ENCODE data around the gene RYR1. TPM values are rescaled to one million over a fixed set of nuclear protein-coding genes. Genes with fewer than 3 reads are reported as not detected.

RYR1 gene
- under 0.01 TPM in 1 of 2 replicates, not detected in the other for total RNA-seq

GRCh38 chr19:38433268-38433733 is at the start of gene RYR1:
Gene RYR1, plus strand, starts transcription at chr19:38433691. Its CDS starts 139 bp downstream, at chr19:38433830.

GRCh38 chr19:38387550-38388348 is 45.7 kb upstream of the RYR1 start, which contains the start of gene GGN:
Gene GGN, minus strand, starts transcription at chr19:38388034. Its CDS starts 773 bp downstream, at chr19:38387261.

GRCh38 chr19:38388349-38389100 is 45.0 kb upstream of the RYR1 start, which contains the start of gene SPRED3:
Gene SPRED3, plus strand, starts transcription at chr19:38388697. Its CDS starts 1,606 bp downstream, at chr19:38390303.

GRCh38 chr19:38402967-38403674 is 30.4 kb upstream of the RYR1 start, which contains the start of gene FAM98C:
Gene FAM98C, plus strand, starts transcription at chr19:38403093. Its CDS starts 61 bp downstream, at chr19:38403154.

GRCh38 chr19:38425810-38426466 is 7.6 kb upstream of the RYR1 start, which contains the start of gene RASGRP4:
Gene RASGRP4, minus strand, starts transcription at chr19:38426219. Its CDS starts 128 bp downstream, at chr19:38426091.

GRCh38 chr19:38617764-38618589 is 184.5 kb downstream of the RYR1 start, which contains the start of gene MAP4K1:
Gene MAP4K1, minus strand, starts transcription at chr19:38617953. Its CDS starts 58 bp downstream, at chr19:38617895.

GRCh38 chr19:38618590-38619360 is 185.3 kb downstream of the RYR1 start, which contains the start of gene EIF3K:
Gene EIF3K, plus strand, starts transcription at chr19:38619188. Its CDS starts 81 bp downstream, at chr19:38619269.

Other genes starting within 250 kb of the RYR1 start
- 0.48 and 1.6 TPM in 2 replicates for gene DPF1, start 209.5 kb upstream of the RYR1 start, total RNA-seq
- 0.38 TPM in 1 of 2 replicates, not detected in the other for gene PPP1R14A, start 177.3 kb upstream of the RYR1 start, total RNA-seq
- 3.3 and 7.2 TPM in 2 replicates for gene SPINT2, start 169.1 kb upstream of the RYR1 start, total RNA-seq
- gene C19orf33, start 129.4 kb upstream of the RYR1 start, total RNA-seq = 3.3 TPM in 1 of 2 replicates, not detected in the other
- 70.9 and 91.8 TPM in 2 replicates for gene YIF1B, start 117.7 kb upstream of the RYR1 start, total RNA-seq
- 5.2 and 5.8 TPM in 2 replicates for gene KCNK6, start 113.8 kb upstream of the RYR1 start, total RNA-seq
- 1.6 TPM in 2 replicates for gene CATSPERG, start 97.9 kb upstream of the RYR1 start, total RNA-seq
- gene PSMD8, start 59.1 kb upstream of the RYR1 start, total RNA-seq = 293 and 353 TPM in 2 replicates
- 0.29 and 0.65 TPM in 2 replicates for gene GGN, start 45.7 kb upstream of the RYR1 start, total RNA-seq
- 7.0 and 9.1 TPM in 2 replicates for gene SPRED3, start 45.0 kb upstream of the RYR1 start, total RNA-seq
- gene FAM98C, start 30.6 kb upstream of the RYR1 start, total RNA-seq = 8.2 and 10.1 TPM in 2 replicates
- gene RASGRP4, start 7.5 kb upstream of the RYR1 start, total RNA-seq = not detected in 2 replicates
- gene MAP4K1, start 184.3 kb downstream of the RYR1 start, total RNA-seq = 0.19 and 0.33 TPM in 2 replicates
- gene EIF3K, start 185.5 kb downstream of the RYR1 start, total RNA-seq = 369 and 446 TPM in 2 replicates
- 464 and 474 TPM in 2 replicates for gene ACTN4, start 214.0 kb downstream of the RYR1 start, total RNA-seq

All from vein endothelial cell (primary cell).